Measurements from ENCODE around the gene HIPK4.
"Not testable (repeated sequence)": the region's sequence is repeated elsewhere in the genome, so short reads cannot be mapped to it uniquely, and the experiment has no call there.

HIPK4 gene

DNA sequence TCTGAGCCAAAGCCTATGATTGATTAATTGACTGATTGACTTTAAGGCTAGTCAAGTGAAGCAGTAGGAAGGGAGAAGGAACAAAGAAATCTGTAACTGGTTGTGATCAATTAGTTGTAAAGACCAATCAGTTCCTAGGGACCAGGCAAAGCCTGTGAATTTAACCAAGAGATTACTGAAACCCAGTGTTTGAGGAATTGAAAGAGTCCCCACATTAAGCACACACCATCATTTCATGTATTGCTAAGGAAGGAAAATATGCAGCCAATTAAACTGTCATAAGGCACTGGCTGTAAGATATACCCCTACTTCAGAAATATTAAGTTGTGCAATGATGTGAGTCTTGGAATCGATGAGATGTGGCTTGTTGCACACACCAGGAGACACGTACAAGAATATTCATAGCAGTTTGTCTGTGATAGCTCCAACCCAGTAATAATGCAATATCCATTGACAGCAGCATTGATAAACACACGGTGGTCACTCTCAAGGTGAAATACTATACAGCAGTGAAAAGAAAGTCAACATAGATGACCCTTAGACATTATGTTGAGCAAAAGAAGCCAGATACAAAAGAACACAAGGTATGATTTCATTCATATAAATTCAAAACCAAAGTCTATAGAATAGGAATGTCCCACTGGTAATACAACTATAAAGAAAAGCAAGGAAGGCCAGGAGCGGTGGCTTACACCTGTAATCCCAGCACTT is 50.8 kb downstream of the HIPK4 start:
- Histone ChIP-seq H3K9me3 (ENCODE audit: control insufficient read depth in 1 of 2, low read length in 2 of 2) (no peaks in the 10 kb centered on the region), H3K27me3 (ENCODE audit: control insufficient read depth in 1 of 2, insufficient read depth in 2 of 2, low read length in 2 of 2) (no peaks in the 10 kb centered on the region), H3K4me1 (ENCODE audit: control insufficient read depth in 1 of 2, insufficient read depth in 2 of 2, low read length in 2 of 2) (no peaks in the 10 kb centered on the region), H3K36me3 (ENCODE audit: control insufficient read depth in 1 of 2, insufficient read depth in 2 of 2, low read length in 2 of 2) (peaks cover 3 to 29% of the 10 kb centered on the region in 2 donors), H3K27ac (ENCODE audit: low read depth, low read length) (no peak overlapping the region), H3K4me3 (ENCODE audit: low read depth in 1 of 2, low read length in 2 of 2) (no peak overlapping the region), H3K9ac (ENCODE audit: low read depth in 1 of 2, low read length in 2 of 2) (no peak overlapping the region)

- Histone ChIP-seq H3K9me3 (ENCODE audit: control insufficient read depth in 1 of 2, low read length in 2 of 2) (no peaks in the 10 kb centered on the region), H3K36me3 (ENCODE audit: control insufficient read depth in 1 of 2, insufficient read depth in 2 of 2, low read length in 2 of 2) (peaks cover 10 to 34% of the 10 kb centered on the region in 2 donors), H3K27ac (ENCODE audit: low read depth, low read length) (no peak overlapping the region), H3K4me1 (ENCODE audit: control insufficient read depth in 1 of 2, insufficient read depth in 2 of 2, low read length in 2 of 2) (no peaks in the 10 kb centered on the region), H3K4me3 (ENCODE audit: low read depth in 1 of 2, low read length in 2 of 2) (no peak overlapping the region), H3K9ac (ENCODE audit: low read depth in 1 of 2, low read length in 2 of 2) (no peak overlapping the region), H3K27me3 (ENCODE audit: control insufficient read depth in 1 of 2, insufficient read depth in 2 of 2, low read length in 2 of 2) (no peaks in the 10 kb centered on the region)
Observed at GRCh38 chr19:40337594-40337993, 52.4 kb downstream of the HIPK4 start.

GRCh38 chr19:40337107-40337506 is 52.9 kb downstream of the HIPK4 start:
- H3K4me1 ChIP-seq (ENCODE audit: control insufficient read depth in 1 of 2, insufficient read depth in 2 of 2, low read length in 2 of 2): no peaks in the 10 kb centered on the region
- H3K27ac ChIP-seq (ENCODE audit: low read depth, low read length): no peak overlapping the region
- H3K9ac ChIP-seq (ENCODE audit: low read depth in 1 of 2, low read length in 2 of 2): no peak overlapping the region
- peaks cover 10 to 36% of the 10 kb centered on the region in 2 donors for H3K36me3 ChIP-seq (ENCODE audit: control insufficient read depth in 1 of 2, insufficient read depth in 2 of 2, low read length in 2 of 2)
- H3K27me3 ChIP-seq (ENCODE audit: control insufficient read depth in 1 of 2, insufficient read depth in 2 of 2, low read length in 2 of 2): no peaks in the 10 kb centered on the region
- no peak overlapping the region for H3K4me3 ChIP-seq (ENCODE audit: low read depth in 1 of 2, low read length in 2 of 2)
- no peaks in the 10 kb centered on the region for H3K9me3 ChIP-seq (ENCODE audit: control insufficient read depth in 1 of 2, low read length in 2 of 2)

- Histone ChIP-seq H3K4me1 (ENCODE audit: control insufficient read depth in 1 of 2, insufficient read depth in 2 of 2, low read length in 2 of 2) (no peaks in the 10 kb centered on the region), H3K36me3 (ENCODE audit: control insufficient read depth in 1 of 2, insufficient read depth in 2 of 2, low read length in 2 of 2) (peaks cover 10 to 42% of the 10 kb centered on the region in 2 donors), H3K9ac (ENCODE audit: low read depth in 1 of 2, low read length in 2 of 2) (no peak overlapping the region), H3K9me3 (ENCODE audit: control insufficient read depth in 1 of 2, low read length in 2 of 2) (no peaks in the 10 kb centered on the region), H3K4me3 (ENCODE audit: low read depth in 1 of 2, low read length in 2 of 2) (no peak overlapping the region), H3K27ac (ENCODE audit: low read depth, low read length) (no peak overlapping the region), H3K27me3 (ENCODE audit: control insufficient read depth in 1 of 2, insufficient read depth in 2 of 2, low read length in 2 of 2) (no peaks in the 10 kb centered on the region)
Observed at GRCh38 chr19:40336601-40336900, 53.4 kb downstream of the HIPK4 start.

- Histone ChIP-seq H3K9me3 (ENCODE audit: control insufficient read depth in 1 of 2, low read length in 2 of 2) (no peaks in the 10 kb centered on the region), H3K4me1 (ENCODE audit: control insufficient read depth in 1 of 2, insufficient read depth in 2 of 2, low read length in 2 of 2) (no peaks in the 10 kb centered on the region), H3K9ac (ENCODE audit: low read depth in 1 of 2, low read length in 2 of 2) (no peak overlapping the region), H3K4me3 (ENCODE audit: low read depth in 1 of 2, low read length in 2 of 2) (no peak overlapping the region), H3K36me3 (ENCODE audit: control insufficient read depth in 1 of 2, insufficient read depth in 2 of 2, low read length in 2 of 2) (peaks cover 13 to 47% of the 10 kb centered on the region in 2 donors), H3K27ac (ENCODE audit: low read depth, low read length) (no peak overlapping the region), H3K27me3 (ENCODE audit: control insufficient read depth in 1 of 2, insufficient read depth in 2 of 2, low read length in 2 of 2) (no peaks in the 10 kb centered on the region)
Observed at GRCh38 chr19:40335855-40336600, 54.0 kb downstream of the HIPK4 start.

- no peak overlapping the region for H3K4me3 ChIP-seq (ENCODE audit: low read depth in 1 of 2, low read length in 2 of 2)
- H3K9ac ChIP-seq (ENCODE audit: low read depth in 1 of 2, low read length in 2 of 2): no peak overlapping the region
- H3K27ac ChIP-seq (ENCODE audit: low read depth, low read length): no peak overlapping the region
- no peaks in the 10 kb centered on the region for H3K27me3 ChIP-seq (ENCODE audit: control insufficient read depth in 1 of 2, insufficient read depth in 2 of 2, low read length in 2 of 2)
- no peaks in the 10 kb centered on the region for H3K9me3 ChIP-seq (ENCODE audit: control insufficient read depth in 1 of 2, low read length in 2 of 2)
- H3K4me1 ChIP-seq (ENCODE audit: control insufficient read depth in 1 of 2, insufficient read depth in 2 of 2, low read length in 2 of 2): no peaks in the 10 kb centered on the region
- peaks cover 16 to 53% of the 10 kb centered on the region in 2 donors for H3K36me3 ChIP-seq (ENCODE audit: control insufficient read depth in 1 of 2, insufficient read depth in 2 of 2, low read length in 2 of 2)
Observed at GRCh38 chr19:40335101-40335500, 54.9 kb downstream of the HIPK4 start.

DNA sequence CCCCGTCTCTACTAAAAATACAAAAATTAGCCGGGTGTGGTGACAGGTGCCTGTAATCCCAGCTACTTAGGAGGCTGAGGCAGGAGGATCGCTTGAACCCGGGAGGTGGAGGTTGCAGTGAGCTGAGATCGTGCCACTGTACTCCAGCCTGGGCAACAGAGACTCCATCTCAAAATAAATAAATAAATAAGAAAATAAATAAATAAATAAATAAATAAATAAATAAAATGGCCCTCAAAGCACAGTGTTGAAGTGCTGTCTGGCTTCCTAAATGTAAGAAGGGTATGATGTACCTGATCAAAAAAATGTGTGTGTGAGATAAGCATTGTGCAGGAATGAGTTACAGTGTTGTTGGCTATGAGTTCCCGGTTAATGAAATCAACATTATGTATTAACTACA is 56.9 kb downstream of the HIPK4 start:
- H3K36me3 ChIP-seq (ENCODE audit: control insufficient read depth in 1 of 2, insufficient read depth in 2 of 2, low read length in 2 of 2): peaks cover 14 to 63% of the 10 kb centered on the region in 2 donors
- H3K27me3 ChIP-seq (ENCODE audit: control insufficient read depth in 1 of 2, insufficient read depth in 2 of 2, low read length in 2 of 2); H3K27ac ChIP-seq (ENCODE audit: low read depth, low read length); H3K9me3 ChIP-seq (ENCODE audit: control insufficient read depth in 1 of 2, low read length in 2 of 2); H3K4me3 ChIP-seq (ENCODE audit: low read depth in 1 of 2, low read length in 2 of 2); H3K9ac ChIP-seq (ENCODE audit: low read depth in 1 of 2, low read length in 2 of 2); H3K4me1 ChIP-seq (ENCODE audit: control insufficient read depth in 1 of 2, insufficient read depth in 2 of 2, low read length in 2 of 2): not testable (repeated sequence)

DNA sequence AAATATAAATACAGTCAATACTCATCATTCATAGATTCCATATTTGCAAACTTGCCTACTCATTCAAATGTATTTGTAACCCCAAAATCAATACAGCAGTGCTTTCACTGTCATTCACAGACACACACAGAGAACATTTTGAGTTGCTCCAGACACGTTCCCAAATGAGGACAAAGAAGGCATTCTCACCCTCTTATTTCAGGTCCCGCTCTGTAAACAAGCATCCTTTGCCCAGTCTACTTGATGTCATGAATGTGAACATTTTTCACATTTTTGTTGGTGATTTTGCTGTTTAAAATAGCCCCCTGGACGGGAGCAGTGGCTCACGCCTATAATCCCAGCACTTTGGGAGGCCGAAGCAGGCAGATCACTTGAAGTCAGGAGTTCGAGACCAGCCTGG is 57.3 kb downstream of the HIPK4 start:
- H3K4me1 ChIP-seq (ENCODE audit: control insufficient read depth in 1 of 2, insufficient read depth in 2 of 2, low read length in 2 of 2): no peaks in the 10 kb centered on the region
- H3K9me3 ChIP-seq (ENCODE audit: control insufficient read depth in 1 of 2, low read length in 2 of 2): no peaks in the 10 kb centered on the region
- no peak overlapping the region for H3K4me3 ChIP-seq (ENCODE audit: low read depth in 1 of 2, low read length in 2 of 2)
- no peak overlapping the region for H3K27ac ChIP-seq (ENCODE audit: low read depth, low read length)
- no peaks in the 10 kb centered on the region for H3K27me3 ChIP-seq (ENCODE audit: control insufficient read depth in 1 of 2, insufficient read depth in 2 of 2, low read length in 2 of 2)
- H3K9ac ChIP-seq (ENCODE audit: low read depth in 1 of 2, low read length in 2 of 2): no peak overlapping the region
- H3K36me3 ChIP-seq (ENCODE audit: control insufficient read depth in 1 of 2, insufficient read depth in 2 of 2, low read length in 2 of 2): peaks cover 19 to 67% of the 10 kb centered on the region in 2 donors

GRCh38 chr19:40331052-40331451 is 58.9 kb downstream of the HIPK4 start:
- Histone ChIP-seq H3K4me3 (ENCODE audit: low read depth in 1 of 2, low read length in 2 of 2) (no peak overlapping the region), H3K27me3 (ENCODE audit: control insufficient read depth in 1 of 2, insufficient read depth in 2 of 2, low read length in 2 of 2) (no peaks in the 10 kb centered on the region), H3K9me3 (ENCODE audit: control insufficient read depth in 1 of 2, low read length in 2 of 2) (no peaks in the 10 kb centered on the region), H3K4me1 (ENCODE audit: control insufficient read depth in 1 of 2, insufficient read depth in 2 of 2, low read length in 2 of 2) (no peaks in the 10 kb centered on the region), H3K9ac (ENCODE audit: low read depth in 1 of 2, low read length in 2 of 2) (no peak overlapping the region), H3K27ac (ENCODE audit: low read depth, low read length) (no peak overlapping the region), H3K36me3 (ENCODE audit: control insufficient read depth in 1 of 2, insufficient read depth in 2 of 2, low read length in 2 of 2) (peaks cover 23 to 72% of the 10 kb centered on the region in 2 donors)

Measured in duodenal mucosa (tissue), 2 donors.